Activated naive CD4-positive, alpha-beta T cell (primary cell): ENCODE results near the gene ODR4.
"Not testable (repeated sequence)": the region's sequence is repeated elsewhere in the genome, so short reads cannot be mapped to it uniquely, and the experiment has no call there.

Experiments
- DNase-seq, 4 experiments: peaks; one replicate each; lab custom pipeline; 2025; lab: John Stamatoyannopoulos, UW

Gene ODR4

DNA sequence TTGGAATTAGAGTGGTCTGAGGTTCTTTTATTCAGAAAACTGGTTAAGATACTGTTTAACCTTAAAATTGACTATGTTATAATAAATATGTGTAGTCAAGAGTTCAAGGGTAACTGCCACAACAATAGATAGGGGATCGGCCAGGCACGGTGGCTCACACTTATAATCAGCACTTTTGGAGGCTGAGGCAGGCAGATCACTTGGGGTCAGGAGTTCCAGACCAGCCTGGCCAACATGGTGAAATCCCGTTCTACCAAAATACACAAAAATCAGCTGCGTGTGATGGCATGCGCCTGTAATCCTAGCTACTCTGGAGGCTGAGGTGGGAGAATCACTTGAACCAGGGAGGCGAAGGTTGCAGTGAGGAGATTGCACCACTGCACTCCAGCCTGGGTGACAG, 45.8 kb downstream of the ODR4 start:
- DNase-seq = no peak

DNA sequence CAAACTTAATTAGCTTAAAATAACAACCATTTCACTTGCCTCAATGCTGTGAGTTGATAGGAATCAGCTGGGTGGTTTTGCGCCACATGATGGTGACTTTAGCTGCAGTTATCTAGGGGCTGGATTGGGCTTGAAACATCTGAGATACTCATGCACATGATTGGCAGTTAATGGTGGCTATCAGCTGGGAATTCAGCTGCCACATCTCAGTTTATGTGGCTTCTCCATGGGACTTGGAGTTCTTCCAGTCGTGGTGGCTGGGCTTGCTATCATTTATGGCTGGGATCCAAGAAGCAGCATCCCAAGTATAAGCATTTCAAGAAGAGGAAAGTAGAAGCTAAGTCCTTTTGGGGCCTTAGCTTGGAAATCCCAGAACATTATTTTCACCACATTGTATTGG, 48.9 kb downstream of the ODR4 start:
- DNase-seq = no peak

DNA sequence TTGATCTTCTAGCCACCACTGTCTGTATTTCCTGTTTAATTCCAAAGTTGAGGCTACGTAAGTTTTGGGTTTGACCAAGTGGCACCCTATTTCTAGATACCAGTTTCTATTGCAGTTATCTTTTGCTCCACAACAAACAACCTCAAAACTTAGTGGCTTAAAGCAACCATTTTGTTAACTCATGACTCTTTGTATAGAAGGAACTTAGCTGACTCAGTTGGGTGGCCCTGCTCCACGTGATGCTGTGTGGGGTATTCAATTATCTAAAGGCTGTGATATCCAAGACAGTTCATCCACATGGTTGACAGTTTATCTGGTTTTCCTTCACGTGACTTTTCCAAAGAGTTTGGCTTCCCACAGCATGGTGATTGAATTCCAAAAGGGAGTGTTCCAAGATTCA, 50.5 kb downstream of the ODR4 start:
- no peak for DNase-seq

DNA sequence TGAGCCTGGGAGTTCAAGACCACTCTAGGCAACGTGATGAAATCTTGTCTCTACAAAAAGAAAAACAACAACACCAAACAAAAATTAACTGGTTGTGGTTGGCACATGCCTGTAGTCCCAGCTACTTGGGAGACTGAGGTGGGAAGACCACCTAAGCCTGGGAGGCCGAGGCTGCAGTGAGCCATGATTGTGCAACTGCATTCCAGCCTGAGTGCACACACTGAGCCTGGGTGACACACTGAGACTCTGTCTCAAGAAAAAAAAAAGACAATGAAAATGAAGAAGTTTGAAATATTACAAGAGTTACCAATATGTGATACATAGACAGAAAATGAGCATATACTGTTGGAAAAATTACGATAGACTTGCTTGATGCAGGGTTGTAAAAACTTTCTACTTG, 53.4 kb downstream of the ODR4 start:
- no peak for DNase-seq

DNA sequence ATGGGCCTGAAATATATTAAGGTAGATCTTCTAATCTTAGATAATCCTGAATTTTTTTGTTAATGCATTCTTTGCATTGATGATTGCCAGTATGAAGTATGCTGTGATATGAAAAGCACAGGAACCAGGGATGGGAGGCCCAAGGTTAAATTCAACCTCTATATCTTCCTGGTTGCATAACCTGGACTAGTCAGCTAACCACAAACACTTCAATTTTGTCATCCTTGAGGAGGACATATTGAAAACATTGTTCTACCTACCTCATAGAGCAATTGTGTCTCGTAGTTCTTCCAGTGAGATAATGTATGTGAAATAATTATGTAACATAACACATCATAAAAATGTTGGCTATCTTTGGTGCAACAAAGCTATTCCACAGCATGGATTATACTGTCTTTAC, 59.7 kb downstream of the ODR4 start:
- no peak for DNase-seq

DNA sequence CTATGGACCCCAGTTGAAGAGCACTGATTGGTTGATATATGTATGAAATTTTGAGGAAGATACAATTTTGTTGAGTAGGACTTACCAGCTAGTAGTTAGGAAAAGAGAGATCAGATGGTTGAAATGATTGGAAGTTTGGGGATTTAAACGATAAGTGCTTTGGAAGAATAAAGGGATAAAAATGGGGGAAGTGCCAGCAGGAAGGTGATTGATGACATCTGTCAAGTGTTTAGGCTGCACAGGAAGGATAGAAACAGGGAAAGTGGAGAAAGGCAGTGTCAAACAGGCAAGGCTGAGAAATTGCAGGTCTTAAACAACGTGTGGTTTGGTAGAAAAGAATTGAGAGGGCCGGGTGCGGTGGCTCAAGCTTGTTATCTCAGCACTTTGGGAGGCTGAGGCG, 62.9 kb downstream of the ODR4 start:
- no peak for DNase-seq

DNA sequence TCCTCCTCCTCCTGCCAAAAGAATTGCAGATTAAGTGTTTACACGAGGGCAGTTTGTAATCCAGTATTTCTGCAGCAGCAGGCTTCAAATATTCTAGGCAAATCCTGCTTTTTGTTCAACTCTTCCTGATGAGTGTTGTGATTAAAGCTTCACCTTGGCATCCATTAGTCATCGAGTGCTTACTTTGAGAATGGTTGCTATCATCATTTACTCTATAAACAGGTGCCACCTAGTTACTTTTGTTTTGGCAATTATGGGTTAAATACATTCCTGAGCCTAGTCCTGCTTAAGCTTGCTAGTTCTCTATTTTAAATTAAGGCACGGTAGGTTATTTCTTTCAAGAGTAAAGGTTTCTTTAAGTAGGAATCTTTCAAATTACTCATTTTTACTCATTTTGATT, 64.9 kb downstream of the ODR4 start:
- no peak for DNase-seq

DNA sequence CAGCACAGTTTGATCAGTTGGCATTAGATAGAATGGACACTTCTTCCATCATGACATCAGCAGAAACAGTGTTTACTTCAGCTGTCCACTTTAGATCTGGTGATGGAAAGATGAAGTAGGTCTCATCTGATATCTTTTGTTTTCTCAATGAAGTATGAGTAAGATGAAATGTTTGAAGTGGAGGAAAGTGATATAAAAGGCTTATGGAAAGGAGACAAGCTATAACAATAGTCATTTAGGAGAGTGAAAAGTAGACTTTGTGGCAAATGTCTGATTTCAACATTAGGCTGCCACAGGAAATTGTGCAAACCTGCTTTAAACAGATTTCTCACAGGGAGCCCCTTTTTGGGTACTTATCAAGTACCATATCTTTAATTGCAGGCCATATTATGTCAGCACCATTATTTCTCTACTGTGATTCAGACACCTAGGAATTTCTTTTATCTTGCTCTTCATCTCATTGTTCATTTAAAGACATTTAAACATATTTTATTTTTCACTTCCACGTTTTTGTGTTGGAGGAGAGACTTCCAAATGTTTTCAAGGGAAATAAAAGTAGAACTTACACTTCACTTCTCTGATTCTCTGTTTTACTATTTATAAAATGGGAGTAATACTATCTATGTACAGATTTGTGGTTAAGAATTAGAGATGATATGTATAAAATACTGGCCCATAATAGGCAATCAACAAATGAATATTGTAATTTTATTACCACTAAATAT, 67.2 kb downstream of the ODR4 start:
- no peak for DNase-seq

DNA sequence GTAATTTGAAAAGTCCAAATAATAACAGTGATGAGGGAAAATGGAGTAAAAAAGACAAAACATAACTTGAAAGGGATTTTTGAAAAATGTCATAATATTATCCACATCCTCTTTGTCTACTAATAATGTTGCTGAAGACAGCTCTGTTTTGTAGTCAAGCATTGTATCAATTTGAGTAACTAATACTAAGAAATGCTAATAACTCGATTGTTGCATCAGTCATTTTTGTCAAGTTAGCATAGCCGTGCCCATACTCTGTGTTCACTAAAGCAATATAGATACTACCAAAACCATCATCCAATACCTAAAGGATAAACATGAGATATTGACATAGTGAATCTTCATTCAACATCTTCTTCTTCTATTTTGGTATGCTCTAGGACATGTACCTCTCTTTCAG, 68.0 kb downstream of the ODR4 start:
- DNase-seq = no peak

DNA sequence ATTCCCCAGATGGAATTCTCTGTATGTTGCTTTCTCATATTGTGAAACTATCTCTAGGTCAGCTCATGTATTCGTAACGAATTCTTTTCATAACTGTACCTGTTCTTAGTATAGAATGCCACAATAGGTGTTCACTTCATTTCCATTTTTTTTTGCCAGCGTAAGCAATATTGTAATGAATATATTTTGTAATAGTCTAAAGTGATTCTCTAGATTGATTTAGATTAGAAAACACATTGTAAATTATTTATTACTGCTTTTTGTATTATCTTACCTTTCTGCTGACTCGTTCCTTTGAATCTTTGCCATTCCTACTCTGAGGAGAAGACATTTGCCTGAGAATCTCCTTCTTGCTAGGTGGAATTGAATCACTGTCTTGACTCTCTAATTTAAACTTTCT, 70.5 kb downstream of the ODR4 start:
- no peak for DNase-seq

DNA sequence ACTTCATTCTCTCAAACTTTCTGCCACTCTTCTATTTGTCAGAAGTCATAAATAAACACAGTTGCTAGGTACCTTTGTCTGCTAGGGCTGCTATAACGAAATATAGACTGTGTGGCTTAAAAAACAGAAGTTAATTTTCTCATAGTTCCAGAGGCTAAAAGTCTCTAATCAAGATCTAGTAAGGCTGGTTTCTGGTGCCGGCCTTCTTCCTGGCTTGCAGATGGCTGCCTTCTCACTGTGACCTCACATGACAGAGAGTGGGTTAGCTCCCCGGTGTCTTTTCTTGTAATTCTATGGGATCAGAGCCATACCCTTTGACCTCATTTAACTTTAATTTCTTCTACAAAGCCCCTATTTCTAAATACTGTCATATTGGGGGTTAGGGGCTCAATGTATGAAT, 79.3 kb downstream of the ODR4 start:
- DNase-seq = no peak

DNA sequence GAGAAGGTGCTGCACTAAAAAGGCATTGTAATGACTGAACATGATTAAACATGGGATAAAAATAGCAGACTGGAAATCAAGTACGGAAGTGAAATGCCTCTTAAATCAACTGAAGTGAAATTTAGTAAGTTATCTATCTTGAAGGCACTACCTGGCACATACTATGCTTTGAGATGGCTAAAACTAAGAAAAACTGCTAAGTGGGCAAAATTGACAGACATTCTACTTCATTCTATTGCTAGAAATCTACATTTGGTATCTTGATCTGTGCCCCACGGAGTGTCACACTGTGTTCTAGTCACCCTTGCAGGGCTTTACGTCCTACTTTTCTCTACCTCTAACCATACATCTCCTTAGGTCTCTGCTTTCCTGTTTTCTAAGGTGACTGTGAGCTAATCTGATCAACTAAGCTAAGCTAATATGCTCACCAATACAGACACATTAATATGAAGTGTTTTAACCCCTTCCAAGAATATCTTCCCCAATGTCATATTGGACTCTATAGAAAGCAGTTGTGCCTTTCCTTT, 81.2 kb downstream of the ODR4 start:
- DNase-seq = no peak

DNA sequence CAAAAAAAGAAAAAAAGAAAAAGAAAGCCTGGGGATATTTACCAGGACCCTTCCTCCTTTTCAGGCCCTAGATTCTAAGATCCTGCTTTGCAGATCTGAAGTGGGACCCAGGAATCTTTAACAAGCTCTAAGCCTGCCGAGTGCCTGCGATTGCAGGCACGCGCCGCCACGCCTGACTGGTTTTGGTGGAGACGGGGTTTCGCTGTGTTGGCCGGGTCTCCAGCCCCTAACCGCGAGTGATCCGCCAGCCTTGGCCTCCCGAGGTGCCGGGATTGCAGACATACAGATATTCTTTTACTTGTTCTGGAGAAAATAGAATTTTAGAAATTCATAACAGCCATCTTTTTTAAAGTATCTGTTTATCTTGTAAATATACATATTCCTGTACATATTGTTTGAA, 83.5 kb downstream of the ODR4 start:
- not testable (repeated sequence) for DNase-seq

DNA sequence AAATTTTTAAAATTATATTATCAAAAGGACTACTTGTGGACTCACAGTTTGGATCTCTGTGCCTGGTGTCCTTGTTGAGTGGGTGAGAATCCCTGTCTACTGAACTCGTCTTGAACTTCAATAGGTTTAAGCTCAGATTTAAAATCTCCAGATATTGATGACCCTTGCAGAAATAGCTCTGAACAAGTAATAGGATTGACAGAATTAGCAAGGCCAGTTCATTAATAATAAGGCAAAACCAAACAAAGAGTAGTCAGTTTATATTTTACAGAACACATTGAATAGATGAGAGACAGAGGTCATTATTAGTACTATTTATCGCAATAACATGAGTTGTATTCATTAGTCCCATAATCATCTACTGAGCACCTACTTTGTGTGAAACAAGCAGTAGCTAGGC, 85.4 kb downstream of the ODR4 start, which contains the start of gene PDC:
PDC (minus strand) TSS at position 101 of the 400 bp plus-strand sequence. CDS start 11,655 bp downstream, outside the sequence.
- no peak for DNase-seq

DNA sequence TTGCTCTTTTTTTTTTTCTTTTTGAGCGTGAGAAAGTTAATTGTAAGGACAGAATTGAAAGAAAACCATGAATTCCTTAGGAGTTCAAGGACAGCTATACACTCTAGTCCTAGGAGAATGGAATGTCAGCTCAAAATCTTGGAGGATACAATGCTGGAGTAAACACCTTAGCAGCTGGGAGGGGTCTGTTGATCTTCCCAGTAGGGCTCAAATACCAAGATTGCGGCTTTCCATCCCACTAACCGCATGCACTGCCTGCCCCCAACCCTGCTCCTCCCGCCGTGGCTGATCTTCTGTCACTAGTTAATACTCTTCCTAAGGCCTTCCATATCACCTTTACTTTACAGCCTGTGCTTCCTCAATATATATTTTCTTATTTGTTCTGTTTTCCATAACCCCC, 87.9 kb downstream of the ODR4 start:
- DNase-seq = no peak

DNA sequence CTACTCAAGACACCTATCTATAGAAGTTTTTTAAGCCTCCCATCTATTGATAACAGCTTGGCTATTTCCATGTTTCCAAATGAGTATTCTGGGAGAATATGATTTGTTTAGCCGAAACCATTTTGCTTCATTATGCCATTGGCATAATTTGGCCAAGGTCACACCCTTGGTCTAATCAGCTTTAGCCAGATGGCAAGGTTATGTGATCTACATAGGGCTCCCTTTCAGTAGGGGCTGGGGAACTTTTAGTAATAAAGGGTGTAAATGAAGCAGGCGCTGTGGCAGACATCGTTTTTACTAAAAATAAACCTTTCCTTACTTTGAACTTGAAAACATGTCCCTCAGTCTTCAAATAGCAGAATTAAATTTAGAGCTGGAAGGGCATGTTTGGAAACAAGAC, 88.3 kb downstream of the ODR4 start:
- DNase-seq = no peak

DNA sequence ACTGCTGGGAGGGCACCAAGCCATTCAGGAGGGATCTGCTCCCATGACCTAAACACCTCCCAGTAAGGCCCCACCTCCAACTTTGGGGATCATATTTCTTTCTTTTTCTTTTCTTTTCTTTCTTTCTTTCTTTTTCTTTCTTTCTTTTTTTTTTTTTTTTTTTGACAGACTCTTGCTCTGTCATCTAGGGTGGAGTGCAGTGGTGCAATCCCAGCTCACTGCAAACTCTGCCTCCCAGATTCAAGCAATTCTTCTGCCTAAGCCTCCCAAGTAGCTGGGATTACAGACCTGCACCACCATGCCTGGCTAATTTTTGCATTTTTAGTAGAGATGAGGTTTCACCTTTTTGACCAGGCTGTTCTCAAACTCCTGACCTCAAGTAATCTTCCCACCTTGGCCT, 89.9 kb downstream of the ODR4 start:
- not testable (repeated sequence) for DNase-seq

DNA sequence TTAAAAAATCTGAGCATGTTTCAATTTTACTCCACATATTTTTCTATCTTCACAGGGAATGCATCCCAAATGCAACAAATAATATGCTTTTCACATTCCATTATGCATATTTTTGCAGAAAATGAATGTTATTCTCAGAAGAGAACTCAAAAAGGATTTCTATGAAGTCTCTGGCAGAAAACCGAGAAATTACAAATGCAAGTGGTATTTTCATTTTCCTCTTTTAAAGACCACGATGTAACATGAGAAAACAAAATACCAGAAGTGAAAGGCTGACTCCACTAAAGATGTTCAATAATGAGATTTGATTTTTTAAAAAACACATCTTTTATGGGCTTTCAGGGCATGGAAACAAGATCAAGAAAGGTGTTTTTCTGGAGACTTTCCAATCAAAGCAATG, 90.3 kb downstream of the ODR4 start:
- DNase-seq = no peak
